ENCODE data around the gene MAX.

- no peak for TF ChIP-seq SP2 (IDR thresholded peaks at IDR 0.05; ENCODE audit: low read length)
- no peak for TF ChIP-seq EZH2 (IDR thresholded peaks at IDR 0.05; ENCODE audit: low read depth, low read length, severe bottlenecking)
Observed at GRCh38 chr14:65075628-65076325, 26.5 kb downstream of the MAX start.
